Gastrocnemius medialis (tissue), 4 donors: Measurements from ENCODE around the gene RTKN2. TPM values are rescaled to one million over a fixed set of nuclear protein-coding genes. Genes with fewer than 3 reads are reported as not detected.
"Not testable (repeated sequence)": the region's sequence is repeated elsewhere in the genome, so short reads cannot be mapped to it uniquely, and the experiment has no call there.

Experiments used
- ATAC-seq, 2 donors: fragments of 150-250 bp; one replicate each; pipeline ENCODE4 v1.9.1; 2016
- DNase-seq, 2 donors: peaks; one replicate each; pipeline ENCODE4 v3.0.0-alpha.2; 2019
- H3K27ac ChIP-seq, 4 donors: fragments of 200-600 bp; sonication (generic); 1 replicate in 1 of 4; 2 replicates in 3 of 4; pipeline ENCODE4 v1.5.1; 2016 to 2018; ENCODE audit warnings: mild to moderate bottlenecking in 2 of 4, moderate library complexity in 1 of 4
- H3K27me3 ChIP-seq, 3 donors: fragments of 200-600 bp; sonication (generic) in 2 of 3; 1 replicate in 1 of 3; 2 replicates in 2 of 3; pipeline versions ENCODE4 v1.5.1 to v1.6.0; 2016 to 2019; ENCODE audit warnings: mild to moderate bottlenecking in 1 of 3, moderate library complexity in 1 of 3
- H3K36me3 ChIP-seq, 2 donors: fragments of 200-600 bp; sonication (generic) in 1 of 2; one replicate each; pipeline ENCODE4 v1.5.1; 2017 to 2018
- H3K4me1 ChIP-seq, 2 donors: fragments of 200-600 bp; sonication (generic) in 1 of 2; one replicate each; pipeline ENCODE4 v1.5.1; 2016 to 2017; ENCODE audit warnings: mild to moderate bottlenecking in 2 of 2
- H3K4me3 ChIP-seq, 4 donors: fragments of 200-600 bp; sonication (generic) in 3 of 4; 1 replicate in 1 of 4; 2 replicates in 3 of 4; pipeline ENCODE4 v1.5.1; 2016 to 2019; ENCODE audit warnings: mild to moderate bottlenecking in 2 of 4
- H3K9me3 ChIP-seq, 3 donors: fragments of 200-600 bp; sonication (generic) in 2 of 3; 1 replicate in 1 of 3; 2 replicates in 2 of 3; pipeline ENCODE4 v1.5.1; 2016 to 2019
- CTCF ChIP-seq, 5 experiments: fragments of 450-650 bp in 3 of 5; fragments of 200-600 bp in 2 of 5; sonication (generic) in 2 of 5; IDR thresholded peaks in 4 of 5; conservative IDR thresholded peaks in 1 of 5; 1 replicate in 4 of 5; 2 replicates in 1 of 5; pipeline ENCODE4 v1.5.1; 2016 to 2019; ENCODE audit warnings: antibody characterized with exemption in 5 of 5, mild to moderate bottlenecking in 3 of 5, moderate library complexity in 3 of 5
- POLR2A ChIP-seq, 2 donors: fragments of 450-650 bp; IDR thresholded peaks; one replicate each; pipeline ENCODE4 v1.6.1; 2017; ENCODE audit warnings: antibody characterized with exemption in 2 of 2, mild to moderate bottlenecking in 2 of 2, moderate library complexity in 2 of 2
- in situ Hi-C, 4 donors: fragments of 200-750 bp; cut with MboI; loops; one replicate each; pipeline versions ENCODE4 v1.15.0 to v1.8.0; 2017; ENCODE audit warnings: low sequenced_read_pairs in 4 of 4
- intact Hi-C: fragments of 100-400 bp; cut with DNase I; formaldehyde crosslinking; loops from one replicate; pipeline ENCODE4 v1.15.1; 2023; ENCODE audit warnings: low total_unique reads
- total RNA-seq, 4 donors: library from RNA; depleted of rRNA; stranded (reverse); fragments of >200 nt; gene quantifications; one replicate each; pipeline versions ENCODE4 v1.1.0 to v1.2.3, GENCODE V29; 2016

RTKN2 gene
- total RNA-seq, 4 donors from 2014 or later = not detected

DNA sequence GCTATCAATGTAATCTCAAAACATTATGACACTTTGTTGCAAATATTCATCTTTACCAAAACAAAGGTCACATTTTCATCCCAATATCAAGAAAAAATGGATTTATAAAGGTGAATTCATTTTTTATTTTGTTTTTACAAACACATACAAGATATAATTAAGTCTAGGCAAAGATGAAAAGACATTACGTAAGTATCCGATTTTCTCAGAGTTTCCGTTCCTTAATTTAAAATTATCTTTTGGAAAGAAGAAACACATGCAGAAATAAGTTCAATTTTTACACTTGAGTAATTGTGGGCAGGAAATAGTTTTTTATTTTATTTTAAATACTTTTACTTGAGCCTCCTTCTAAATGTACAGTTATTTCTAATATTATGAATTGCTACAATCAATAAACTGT lies 24.6 kb downstream of the RTKN2 start:
- no peak overlapping the region for H3K4me3 ChIP-seq
- no peak for ATAC-seq

DNA sequence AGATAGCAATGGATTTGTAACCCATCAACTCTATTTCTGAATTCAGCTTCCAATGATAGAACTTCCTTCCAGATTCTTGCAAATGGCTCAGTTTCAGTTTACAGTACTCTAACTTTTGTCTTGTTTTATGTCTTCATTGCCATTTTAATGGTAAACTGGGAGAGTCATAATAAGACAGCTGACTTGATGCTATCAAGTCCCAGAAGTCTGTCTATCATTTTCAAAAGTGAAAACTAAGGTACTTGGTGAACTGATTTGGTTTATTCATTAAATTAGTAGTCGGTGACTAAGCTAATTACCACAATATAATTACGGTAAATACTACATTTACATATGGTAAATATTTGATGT lies 25.0 kb downstream of the RTKN2 start:
- H3K4me3 ChIP-seq = peak overlapping the region in 2 of 4 donors; percentile 1 to 19
- no peaks in the 10 kb centered on the region for H3K36me3 ChIP-seq
- peak in 1 of 2 donors; percentile 13 for ATAC-seq
- TF ChIP-seq CTCF (IDR thresholded peaks at IDR 0.05 in 4 of 5, conservative IDR thresholded peaks at IDR 0.05 in 1 of 5) = no peak
- no peak for TF ChIP-seq POLR2A (IDR thresholded peaks at IDR 0.05)
- peak overlapping the region; percentile 1 to 69 (median 62) for H3K27ac ChIP-seq
- in situ Hi-C loops = loop anchor here in 3 of 4 donors (5.0 to 25.0 kb wide), 4 partner anchors 131 to 346 kb away; no protein-coding TSS in a partner anchor
- peaks cover 6 to 12% of the 10 kb centered on the region in 2 donors for H3K4me1 ChIP-seq
- DNase-seq = no peak
- intact Hi-C loops = loop anchor here (5.0 to 10.0 kb wide), 2 partner anchors 146 to 1429 kb away; no protein-coding TSS in a partner anchor
- no peaks in the 10 kb centered on the region for H3K27me3 ChIP-seq
- no peaks in the 10 kb centered on the region for H3K9me3 ChIP-seq

More for the DNA sequence above, 24.6 kb downstream of the RTKN2 start:
- H3K27ac ChIP-seq = peak overlapping the region in 3 of 4 donors; percentile 61 to 69 (median 64)
- peaks cover 6 to 12% of the 10 kb centered on the region in 2 donors for H3K4me1 ChIP-seq
- intact Hi-C loops = loop anchor here (2.0 to 10.0 kb wide), 3 partner anchors 147 to 1429 kb away; no protein-coding TSS in a partner anchor
- H3K36me3 ChIP-seq = no peaks in the 10 kb centered on the region
- TF ChIP-seq POLR2A (IDR thresholded peaks at IDR 0.05) (no peak), CTCF (IDR thresholded peaks at IDR 0.05 in 4 of 5, conservative IDR thresholded peaks at IDR 0.05 in 1 of 5) (no peak)
- in situ Hi-C loops = loop anchor here in 3 of 4 donors (5.0 to 25.0 kb wide), 4 partner anchors 132 to 347 kb away; no protein-coding TSS in a partner anchor
- DNase-seq = no peak
- H3K9me3 ChIP-seq = no peaks in the 10 kb centered on the region
- no peaks in the 10 kb centered on the region for H3K27me3 ChIP-seq

- not testable (repeated sequence) for H3K36me3 ChIP-seq, H3K27me3 ChIP-seq, H3K9me3 ChIP-seq
- DNase-seq = peak; percentile 14 to 31
- in situ Hi-C loops = loop anchor here in 3 of 4 donors (5.0 to 25.0 kb wide), 4 partner anchors 131 to 346 kb away; no protein-coding TSS in a partner anchor
- ATAC-seq = peak; percentile 98
- Histone ChIP-seq H3K4me1 (peaks cover 6 to 12% of the 10 kb centered on the region in 2 donors), H3K27ac (peak overlapping the region; percentile 1 to 69 (median 62)), H3K4me3 (peak overlapping the region in 2 of 4 donors; percentile 1 to 19)
- intact Hi-C loops = loop anchor here (5.0 to 10.0 kb wide), 2 partner anchors 146 to 1428 kb away; no protein-coding TSS in a partner anchor
Measured at GRCh38 chr10:62242965-62243646, 25.5 kb downstream of the RTKN2 start.

DNA sequence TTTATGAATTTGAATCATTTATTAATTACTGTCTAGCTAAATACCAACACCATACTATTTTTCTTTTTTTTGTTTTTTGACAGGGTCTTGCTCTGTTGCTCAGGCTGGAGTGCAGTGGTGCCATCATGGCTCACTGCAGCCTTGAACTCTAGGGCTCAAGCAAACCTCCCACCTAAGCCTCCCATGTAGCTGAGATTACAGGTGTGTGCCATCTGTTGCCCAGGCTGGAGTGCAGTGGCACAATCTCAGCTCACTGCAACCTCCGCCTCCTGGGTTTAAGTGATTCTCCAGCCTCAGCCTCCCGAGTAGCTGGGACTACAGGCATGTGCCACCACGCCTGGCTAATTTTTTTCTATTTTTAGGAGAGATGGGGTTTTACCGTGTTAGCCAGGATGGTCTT lies 27.1 kb downstream of the RTKN2 start:
- H3K4me3 ChIP-seq, H3K27ac ChIP-seq, ATAC-seq, DNase-seq, H3K9me3 ChIP-seq, H3K36me3 ChIP-seq, H3K27me3 ChIP-seq: not testable (repeated sequence)
- H3K4me1 ChIP-seq = peaks cover 6 to 12% of the 10 kb centered on the region in 2 donors
- intact Hi-C loops (loop anchor here (5.0 to 10.0 kb wide), 2 partner anchors 144 to 1427 kb away; no protein-coding TSS in a partner anchor), in situ Hi-C loops (loop anchor here in 3 of 4 donors (5.0 to 25.0 kb wide), 4 partner anchors 129 to 344 kb away; no protein-coding TSS in a partner anchor)

GRCh38 chr10:62239994-62240393 lies 28.6 kb downstream of the RTKN2 start:
- TF ChIP-seq CTCF (IDR thresholded peaks at IDR 0.05 in 4 of 5, conservative IDR thresholded peaks at IDR 0.05 in 1 of 5) (no peak), POLR2A (IDR thresholded peaks at IDR 0.05) (no peak)
- Histone ChIP-seq H3K4me1 (peaks cover 6 to 12% of the 10 kb centered on the region in 2 donors), H3K27me3 (no peaks in the 10 kb centered on the region), H3K4me3 (no peak overlapping the region), H3K36me3 (no peaks in the 10 kb centered on the region), H3K27ac (no peak overlapping the region), H3K9me3 (no peaks in the 10 kb centered on the region)
- DNase-seq (no peak), ATAC-seq (no peak)
- in situ Hi-C loops = loop anchor here (5.0 to 25.0 kb wide), 8 partner anchors 115 to 345 kb away; no protein-coding TSS in a partner anchor
- intact Hi-C loops = loop anchor here (5.0 to 10.0 kb wide), 2 partner anchors 143 to 1425 kb away; no protein-coding TSS in a partner anchor
